Rectal smooth muscle tissue (tissue), 1 donor: ENCODE results near the gene ZNF438.
"Not testable (repeated sequence)": the region's sequence is repeated elsewhere in the genome, so short reads cannot be mapped to it uniquely, and the experiment has no call there.

Experiments used
- H3K27ac ChIP-seq: one replicate; pipeline ENCODE4 v1.7.0; 2013; ENCODE audit warnings: low read depth, low read length, inconsistent platforms
- H3K27me3 ChIP-seq: one replicate; pipeline ENCODE4 v1.7.0; 2013; ENCODE audit warnings: low read length; ENCODE audit not compliant: control insufficient read depth, insufficient read depth
- H3K36me3 ChIP-seq: one replicate; pipeline ENCODE4 v1.7.0; 2013; ENCODE audit warnings: low read length; ENCODE audit not compliant: control insufficient read depth, insufficient read depth
- H3K4me1 ChIP-seq: one replicate; pipeline ENCODE4 v1.7.0; 2013; ENCODE audit warnings: low read length; ENCODE audit not compliant: control insufficient read depth, insufficient read depth
- H3K4me3 ChIP-seq: one replicate; pipeline ENCODE4 v1.7.0; 2013; ENCODE audit warnings: low read length
- H3K9ac ChIP-seq: one replicate; pipeline ENCODE4 v1.7.0; 2013; ENCODE audit warnings: low read length

ZNF438 gene

DNA sequence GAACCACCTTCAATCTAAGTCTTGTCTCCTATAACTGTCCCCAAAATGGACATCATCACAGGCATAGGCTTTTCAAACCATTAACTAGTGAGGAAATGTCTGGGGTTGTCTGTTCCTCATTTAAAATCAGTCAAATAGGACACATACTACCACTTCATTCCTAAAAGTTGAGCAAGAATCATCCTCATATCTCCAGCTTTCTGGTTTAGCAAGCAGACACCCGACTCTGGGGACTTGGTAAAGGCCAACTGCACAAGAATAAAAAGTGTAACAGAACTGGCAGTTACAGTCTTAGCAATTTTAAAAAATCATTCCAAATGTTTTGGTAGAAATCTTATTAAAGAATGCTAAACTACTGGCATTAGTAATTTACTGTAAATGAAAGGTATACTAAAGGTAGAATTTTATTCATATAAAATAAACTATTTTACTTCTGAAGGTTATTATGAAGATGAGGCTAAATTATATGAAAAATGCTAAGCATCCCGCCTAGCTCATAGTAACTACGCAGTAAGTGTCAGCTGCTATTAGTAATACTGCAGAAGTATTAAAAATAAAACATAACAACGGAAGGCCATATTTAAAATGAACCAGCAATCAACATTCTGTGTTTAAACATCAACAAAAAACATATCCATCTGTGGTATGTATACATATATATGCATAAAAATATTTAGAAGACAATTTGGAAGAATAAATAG lies 60.8 kb downstream of the ZNF438 start:
- Histone ChIP-seq H3K9ac (no peak overlapping the region), H3K4me3 (no peak overlapping the region), H3K27me3 (no peaks in the 10 kb centered on the region), H3K4me1 (peaks cover 17% of the 10 kb centered on the region), H3K36me3 (no peaks in the 10 kb centered on the region), H3K27ac (no peak overlapping the region)

DNA sequence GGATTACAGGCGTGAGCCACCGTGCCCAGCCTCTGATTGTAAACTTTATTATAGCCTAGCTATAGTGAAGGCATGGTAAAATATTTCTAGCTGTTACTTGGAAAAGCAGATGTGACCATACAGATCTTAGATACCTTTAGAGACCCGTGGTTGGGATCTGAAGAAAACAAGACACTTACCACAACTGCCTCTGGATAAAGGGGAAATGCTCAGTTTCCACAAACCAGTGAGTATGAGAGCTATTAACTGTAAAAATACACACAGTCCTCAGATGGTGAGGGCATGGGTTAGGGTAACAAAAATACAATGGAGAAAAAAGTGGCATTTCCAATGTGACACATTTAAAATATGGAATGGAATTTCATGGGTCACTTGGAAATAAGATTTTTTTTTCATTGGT lies 63.0 kb downstream of the ZNF438 start:
- no peak overlapping the region for H3K4me3 ChIP-seq
- H3K9ac ChIP-seq: no peak overlapping the region
- no peaks in the 10 kb centered on the region for H3K36me3 ChIP-seq
- H3K27me3 ChIP-seq: no peaks in the 10 kb centered on the region
- no peak overlapping the region for H3K27ac ChIP-seq
- H3K4me1 ChIP-seq: peaks cover 11% of the 10 kb centered on the region

DNA sequence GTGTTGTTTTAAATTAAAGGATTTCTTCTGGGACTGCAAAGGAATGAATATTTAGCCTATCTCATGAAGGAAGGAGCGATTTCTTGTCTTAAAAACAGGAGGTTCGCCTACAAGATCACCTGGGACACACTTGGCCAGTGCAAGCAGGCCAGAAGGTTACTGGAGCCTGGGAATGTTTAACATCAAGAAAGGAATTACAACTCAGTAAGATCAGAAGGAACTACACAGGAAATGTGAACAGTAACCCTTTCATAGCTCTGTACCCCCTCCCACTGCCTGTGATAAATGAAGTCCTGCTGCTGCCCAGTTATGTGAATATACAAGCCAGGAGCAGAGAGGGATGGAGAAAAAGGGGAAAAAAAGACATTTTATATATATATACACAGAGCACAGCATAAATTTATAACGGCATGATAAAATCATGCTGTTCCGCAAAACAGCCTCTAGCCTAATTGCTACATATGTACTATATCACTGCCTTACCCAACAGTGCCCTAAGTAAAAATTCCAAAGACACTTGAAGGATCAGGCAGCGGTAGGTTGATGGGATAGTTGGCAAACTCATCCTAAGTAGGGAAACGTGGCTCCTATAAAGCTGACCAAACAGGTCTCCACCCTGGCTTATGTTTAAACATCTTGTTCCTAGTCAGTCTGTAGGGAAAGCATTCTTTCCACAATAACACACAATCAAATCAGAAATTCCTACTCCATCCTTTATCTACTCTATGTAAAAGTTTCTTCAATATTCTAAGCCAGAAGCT lies 63.8 kb downstream of the ZNF438 start:
- no peak overlapping the region for H3K4me3 ChIP-seq
- H3K27ac ChIP-seq: no peak overlapping the region
- no peak overlapping the region for H3K9ac ChIP-seq
- no peaks in the 10 kb centered on the region for H3K27me3 ChIP-seq
- no peaks in the 10 kb centered on the region for H3K36me3 ChIP-seq
- H3K4me1 ChIP-seq: peaks cover 11% of the 10 kb centered on the region

DNA sequence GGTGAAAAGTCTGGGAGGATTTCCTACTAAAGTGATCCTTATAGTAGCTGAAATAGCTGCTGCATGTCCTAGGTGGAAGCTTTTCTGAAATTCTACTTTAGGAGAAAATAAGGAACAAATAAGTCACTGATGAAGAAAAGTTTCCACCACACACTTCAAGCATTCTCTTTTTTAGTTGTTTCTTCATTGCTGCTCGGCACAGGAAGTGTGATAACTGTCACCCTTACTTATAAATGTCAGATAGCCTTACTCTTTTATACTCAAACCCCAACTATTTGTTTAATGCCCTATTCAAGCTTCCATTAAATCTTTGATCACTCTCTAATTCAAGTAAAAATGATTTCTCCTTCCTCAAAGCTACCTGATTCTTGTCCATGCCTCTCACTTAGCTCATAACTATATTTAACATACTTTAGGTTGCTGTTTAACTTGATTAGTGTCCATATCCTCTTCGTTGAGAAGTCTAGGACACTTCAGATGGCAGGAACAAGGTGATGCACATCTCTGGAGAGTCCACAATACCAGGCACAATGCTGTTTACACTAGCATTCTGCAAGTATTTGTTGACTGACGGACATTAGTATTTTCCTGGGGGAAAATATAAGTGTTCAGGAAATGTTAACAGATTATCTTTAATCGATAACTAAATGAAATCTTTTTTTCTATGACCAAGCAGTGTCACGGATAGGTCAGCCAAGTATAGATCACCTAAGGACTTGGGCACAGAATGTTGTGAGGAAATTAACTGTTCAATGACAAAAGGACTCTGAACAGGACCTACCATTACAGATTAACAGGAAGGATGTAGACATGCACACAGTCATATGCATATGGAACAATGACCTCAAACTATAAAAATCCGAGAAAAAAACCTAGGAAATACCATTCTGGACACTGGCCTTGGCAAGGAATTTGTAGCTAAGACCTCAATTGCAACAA lies 67.4 kb downstream of the ZNF438 start:
- H3K4me3 ChIP-seq: no peak overlapping the region
- H3K27ac ChIP-seq: no peak overlapping the region
- H3K4me1 ChIP-seq: peaks cover 8% of the 10 kb centered on the region
- no peaks in the 10 kb centered on the region for H3K27me3 ChIP-seq
- H3K9ac ChIP-seq: no peak overlapping the region
- no peaks in the 10 kb centered on the region for H3K36me3 ChIP-seq

DNA sequence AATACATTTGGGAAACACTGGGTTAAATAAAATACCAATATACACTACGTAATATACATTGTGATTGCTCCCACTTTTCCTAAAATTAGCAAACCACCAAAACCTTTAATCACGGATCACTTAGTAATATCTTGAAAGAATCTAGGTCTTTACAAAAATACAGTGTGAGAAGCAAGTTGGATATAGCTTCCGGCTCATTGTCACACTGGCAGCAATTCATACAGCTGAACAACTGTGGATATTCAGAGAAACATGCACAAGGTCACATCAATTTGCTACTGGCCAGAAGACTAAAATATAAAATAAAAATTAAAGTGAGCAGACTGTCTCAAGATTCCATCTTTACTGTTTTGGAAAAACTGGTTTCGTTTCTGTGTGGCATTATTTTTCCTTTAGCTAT lies 69.1 kb downstream of the ZNF438 start:
- no peak overlapping the region for H3K4me3 ChIP-seq
- H3K4me1 ChIP-seq: peaks cover 1% of the 10 kb centered on the region
- H3K27me3 ChIP-seq: no peaks in the 10 kb centered on the region
- H3K9ac ChIP-seq: no peak overlapping the region
- no peaks in the 10 kb centered on the region for H3K36me3 ChIP-seq
- H3K27ac ChIP-seq: no peak overlapping the region

DNA sequence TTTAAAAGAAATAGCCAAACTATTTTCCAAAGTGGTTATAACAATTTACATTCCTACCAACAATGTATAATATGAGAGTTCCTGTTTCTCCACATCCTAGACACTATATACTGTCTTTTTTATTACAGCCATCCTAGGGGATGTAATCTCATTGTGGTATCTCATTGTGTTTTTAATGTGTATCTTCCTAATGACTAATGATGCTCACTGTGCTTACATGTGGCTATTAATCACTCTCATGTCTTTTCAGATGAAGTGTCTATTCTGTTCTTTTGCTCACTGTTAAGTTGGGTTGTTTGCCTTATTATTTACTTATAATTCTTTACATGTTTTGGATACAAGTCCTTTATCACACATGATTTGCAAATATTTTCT lies 71.8 kb downstream of the ZNF438 start:
- H3K36me3 ChIP-seq: no peaks in the 10 kb centered on the region
- H3K27ac ChIP-seq: no peak overlapping the region
- H3K27me3 ChIP-seq: no peaks in the 10 kb centered on the region
- no peaks in the 10 kb centered on the region for H3K4me1 ChIP-seq
- H3K4me3 ChIP-seq: no peak overlapping the region
- no peak overlapping the region for H3K9ac ChIP-seq

DNA sequence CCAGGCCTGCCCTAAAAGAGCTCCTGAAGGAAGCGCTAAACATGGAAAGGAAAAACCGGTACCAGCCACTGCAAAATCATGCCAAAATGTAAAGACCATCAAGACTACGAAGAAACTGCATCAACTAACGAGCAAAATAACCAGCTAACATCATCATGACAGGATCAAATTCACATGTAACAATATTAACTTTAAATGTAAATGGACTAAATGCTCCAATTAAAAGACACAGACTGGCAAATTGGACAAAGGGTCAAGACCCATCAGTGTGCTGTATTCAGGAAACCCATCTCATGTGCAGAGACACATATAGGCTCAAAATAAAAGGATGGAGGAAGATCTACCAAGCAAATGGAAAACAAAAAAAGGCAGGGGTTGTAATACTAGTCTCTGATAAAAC lies 82.4 kb downstream of the ZNF438 start:
- not testable (repeated sequence) for H3K27me3 ChIP-seq

DNA sequence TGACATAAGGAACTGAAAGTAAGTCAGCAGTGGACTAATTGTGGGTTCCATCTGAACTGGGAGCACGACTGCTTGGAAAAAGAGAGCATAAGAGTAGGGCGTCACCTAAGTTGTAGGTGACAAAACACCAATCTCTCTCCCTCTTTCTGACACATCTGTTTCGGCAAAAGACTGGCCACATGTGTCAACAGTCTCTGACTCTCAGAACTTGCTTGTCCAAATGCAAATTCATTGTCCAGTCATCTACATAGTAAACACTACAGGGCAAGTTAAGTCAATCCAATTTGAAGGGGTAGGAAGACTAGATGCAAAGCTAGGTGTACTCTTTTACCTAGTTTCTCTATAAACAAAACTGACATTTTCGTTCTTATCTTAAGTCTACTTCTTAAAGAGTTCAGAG lies 87.7 kb downstream of the ZNF438 start:
- H3K36me3 ChIP-seq: no peaks in the 10 kb centered on the region
- no peak overlapping the region for H3K27ac ChIP-seq
- H3K27me3 ChIP-seq: no peaks in the 10 kb centered on the region
- H3K4me3 ChIP-seq: no peak overlapping the region
- H3K4me1 ChIP-seq: peaks cover 4% of the 10 kb centered on the region
- H3K9ac ChIP-seq: no peak overlapping the region

More for the DNA sequence above, 82.4 kb downstream of the ZNF438 start:
- H3K36me3 ChIP-seq, H3K4me1 ChIP-seq, H3K27ac ChIP-seq, H3K9ac ChIP-seq, H3K4me3 ChIP-seq: not testable (repeated sequence)

DNA sequence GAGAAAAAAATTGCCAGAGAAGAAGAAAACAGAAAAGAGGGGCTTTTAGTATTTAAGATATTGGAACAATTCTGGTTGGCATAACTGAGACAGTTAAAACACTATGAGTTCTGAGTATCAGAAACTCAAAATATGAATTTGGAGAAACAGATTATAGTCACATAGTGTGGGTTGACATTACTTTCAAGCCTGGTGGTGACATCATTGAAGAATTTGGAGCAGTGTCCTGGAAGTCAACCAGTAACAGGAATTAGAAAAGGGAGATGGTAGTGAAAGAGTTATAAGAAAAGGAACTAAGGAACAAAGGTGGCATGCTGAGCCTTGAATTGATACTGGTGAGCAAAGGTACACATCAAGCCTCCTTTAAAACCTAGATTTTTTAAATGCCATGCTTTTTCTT lies 88.2 kb downstream of the ZNF438 start:
- Histone ChIP-seq H3K27ac (no peak overlapping the region), H3K4me1 (peaks cover 4% of the 10 kb centered on the region), H3K9ac (no peak overlapping the region), H3K4me3 (no peak overlapping the region), H3K36me3 (no peaks in the 10 kb centered on the region), H3K27me3 (no peaks in the 10 kb centered on the region)

DNA sequence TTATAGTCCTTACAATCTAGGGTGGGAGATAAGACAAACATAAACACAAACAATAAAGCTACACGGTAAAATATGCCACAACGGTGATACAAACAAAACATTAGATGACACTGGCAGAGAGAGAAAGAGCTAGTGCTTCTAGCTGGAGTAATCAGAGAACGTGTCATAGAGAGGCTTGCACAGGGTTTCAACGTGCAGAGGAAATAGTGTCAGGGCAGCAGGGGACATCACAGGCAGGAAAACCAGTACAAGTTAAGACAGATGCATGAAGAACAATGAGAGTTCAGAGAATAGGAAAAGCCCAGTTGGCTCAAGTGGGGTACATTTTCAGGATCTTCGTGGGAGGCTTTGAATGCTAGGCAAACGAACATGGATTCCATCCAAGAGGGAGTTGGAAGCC lies 91.4 kb downstream of the ZNF438 start:
- Histone ChIP-seq H3K27me3 (no peaks in the 10 kb centered on the region), H3K4me3 (no peak overlapping the region), H3K9ac (no peak overlapping the region), H3K27ac (no peak overlapping the region), H3K4me1 (peaks cover 4% of the 10 kb centered on the region), H3K36me3 (no peaks in the 10 kb centered on the region)

DNA sequence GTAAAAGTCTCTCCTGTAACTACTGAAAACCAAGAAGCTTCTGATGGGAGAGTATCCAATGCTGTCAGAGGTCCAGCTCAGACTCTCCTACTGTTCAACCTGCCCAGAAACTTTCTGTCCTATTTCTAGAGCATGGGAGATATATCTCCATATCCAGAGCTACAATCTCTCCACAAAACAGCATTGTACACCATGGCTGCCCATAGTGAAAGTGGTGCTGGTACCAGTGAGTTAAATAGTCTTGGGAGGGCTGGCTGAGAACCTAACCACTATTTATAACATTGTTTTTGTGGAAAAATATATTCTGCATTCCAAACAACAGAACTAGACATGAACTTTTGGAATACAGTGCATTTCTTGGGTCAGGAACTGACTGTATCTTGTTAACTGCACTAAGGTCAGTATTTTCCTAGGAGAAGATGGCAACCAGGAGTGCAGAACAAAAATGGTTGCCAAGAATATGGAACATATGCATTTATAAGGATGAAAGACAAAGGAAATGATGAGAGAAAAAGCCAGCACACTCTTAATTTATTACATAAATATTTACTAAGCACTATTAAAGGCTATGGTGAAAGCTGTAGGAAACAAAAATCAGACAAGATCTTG lies 91.9 kb downstream of the ZNF438 start:
- Histone ChIP-seq H3K36me3 (no peaks in the 10 kb centered on the region), H3K27me3 (no peaks in the 10 kb centered on the region), H3K9ac (no peak overlapping the region), H3K27ac (no peak overlapping the region), H3K4me3 (no peak overlapping the region), H3K4me1 (peaks cover 4% of the 10 kb centered on the region)

DNA sequence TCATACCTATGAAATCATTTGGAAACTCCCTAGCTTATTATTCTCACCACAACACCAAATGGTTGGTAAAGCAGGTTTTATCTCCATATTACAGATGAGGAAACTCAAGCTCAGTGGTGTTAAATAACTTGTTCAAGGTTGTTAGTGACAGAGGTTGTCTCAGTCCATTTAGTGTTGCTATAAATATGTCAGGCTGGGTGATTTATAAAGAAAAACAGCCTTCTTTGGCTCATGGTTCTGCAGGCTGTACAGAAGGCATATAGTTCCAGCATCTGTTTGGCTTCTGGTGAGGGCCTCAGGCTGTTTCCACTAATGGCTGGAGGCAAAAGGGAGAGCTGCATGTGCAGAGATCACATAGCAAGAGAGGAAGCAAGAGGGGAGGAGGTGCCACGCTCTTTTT lies 96.6 kb downstream of the ZNF438 start:
- Histone ChIP-seq H3K27me3 (no peaks in the 10 kb centered on the region), H3K9ac (no peak overlapping the region), H3K4me1 (peaks cover 4% of the 10 kb centered on the region), H3K4me3 (no peak overlapping the region), H3K36me3 (no peaks in the 10 kb centered on the region), H3K27ac (no peak overlapping the region)
